Jurkat, Clone E6-1 (cell line): ENCODE results near the gene FAM234A. TPM values are rescaled to one million over a fixed set of nuclear protein-coding genes. Genes with fewer than 3 reads are reported as not detected.
"Not testable (repeated sequence)": the region's sequence is repeated elsewhere in the genome, so short reads cannot be mapped to it uniquely, and the experiment has no call there.

Experiments
- DNase-seq: peaks from one replicate; pipeline ENCODE4 v3.0.0-alpha.2; 2011; ENCODE audit warnings: low read depth, low spot score
- H3K4me3 ChIP-seq: 2 replicates; pipeline ENCODE4 v1.5.1; 2011; ENCODE audit warnings: mild to moderate bottlenecking, low read length, control low read depth, moderate library complexity
- polyA plus RNA-seq: library from polyadenylated mRNA; unstranded; fragments of >200 nt; gene quantifications from one replicate; pipeline ENCODE4 v1.2.1, GENCODE V29; 2012; ENCODE audit warnings: missing spikeins; ENCODE audit not compliant: insufficient read length, insufficient read depth

Gene FAM234A, protein sequence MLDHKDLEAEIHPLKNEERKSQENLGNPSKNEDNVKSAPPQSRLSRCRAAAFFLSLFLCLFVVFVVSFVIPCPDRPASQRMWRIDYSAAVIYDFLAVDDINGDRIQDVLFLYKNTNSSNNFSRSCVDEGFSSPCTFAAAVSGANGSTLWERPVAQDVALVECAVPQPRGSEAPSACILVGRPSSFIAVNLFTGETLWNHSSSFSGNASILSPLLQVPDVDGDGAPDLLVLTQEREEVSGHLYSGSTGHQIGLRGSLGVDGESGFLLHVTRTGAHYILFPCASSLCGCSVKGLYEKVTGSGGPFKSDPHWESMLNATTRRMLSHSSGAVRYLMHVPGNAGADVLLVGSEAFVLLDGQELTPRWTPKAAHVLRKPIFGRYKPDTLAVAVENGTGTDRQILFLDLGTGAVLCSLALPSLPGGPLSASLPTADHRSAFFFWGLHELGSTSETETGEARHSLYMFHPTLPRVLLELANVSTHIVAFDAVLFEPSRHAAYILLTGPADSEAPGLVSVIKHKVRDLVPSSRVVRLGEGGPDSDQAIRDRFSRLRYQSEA
- 49.4 TPM for polyA plus RNA-seq

- peak within 1 kb of the TSS; percentile 87 for H3K4me3 ChIP-seq
- peak; percentile 81 for DNase-seq
Measured at GRCh38 chr16:234468-235305, at the start of gene FAM234A. Gene FAM234A (plus strand): TSS chr16:234821. CDS start chr16:254414, 19,593 bp downstream.

DNA sequence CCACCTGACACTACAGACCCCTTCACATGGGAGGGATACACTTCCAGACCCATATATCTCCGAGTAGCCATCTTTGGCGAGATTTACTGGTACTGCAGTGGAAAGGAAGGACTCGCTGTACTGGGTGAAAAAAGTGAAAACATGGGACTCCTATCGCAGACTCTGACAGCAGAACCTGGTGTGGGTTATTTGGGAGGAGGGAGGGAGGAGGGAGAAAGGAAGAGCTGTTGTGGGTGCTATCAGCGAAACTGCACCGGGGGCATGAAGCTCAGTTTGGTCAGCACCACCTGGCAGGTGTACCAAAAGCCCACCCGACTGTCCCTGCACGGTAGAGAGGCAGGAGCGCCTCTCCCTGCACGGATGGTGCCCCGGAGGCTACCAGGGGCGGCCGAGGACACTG lies 49.4 kb upstream of the FAM234A start:
- DNase-seq: no peak
- H3K4me3 ChIP-seq: no peak overlapping the region

- no peak for DNase-seq
- H3K4me3 ChIP-seq: no peak overlapping the region
Measured at GRCh38 chr16:185691-186090, 48.9 kb upstream of the FAM234A start.

DNA sequence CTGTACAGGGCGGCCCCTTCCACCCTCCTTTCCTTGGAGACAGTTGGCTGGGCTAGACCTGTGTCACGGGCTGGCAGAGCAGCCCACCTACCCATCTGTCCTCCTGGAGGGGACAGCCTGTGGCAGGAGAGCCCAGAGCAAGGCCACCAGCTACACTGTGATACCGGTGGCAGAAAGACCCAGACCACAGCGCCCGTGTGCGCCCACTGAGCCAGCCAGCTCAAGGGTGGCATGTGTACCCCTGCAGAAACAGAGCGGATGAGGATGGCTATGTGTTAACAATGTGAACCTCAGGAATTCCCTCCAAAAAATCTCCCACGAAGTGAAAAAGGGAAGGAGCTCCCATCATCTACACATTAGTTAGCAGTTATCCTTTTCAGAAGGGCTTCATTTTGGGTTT lies 47.3 kb upstream of the FAM234A start:
- DNase-seq: no peak

GRCh38 chr16:188674-189073 lies 45.9 kb upstream of the FAM234A start:
- peak; percentile 51 for DNase-seq
- H3K4me3 ChIP-seq: no peak overlapping the region

More for the DNA sequence above, 47.3 kb upstream of the FAM234A start:
- no peak overlapping the region for H3K4me3 ChIP-seq

GRCh38 chr16:189604-190186 lies 44.9 kb upstream of the FAM234A start:
- H3K4me3 ChIP-seq: no peak overlapping the region
- no peak for DNase-seq

DNA sequence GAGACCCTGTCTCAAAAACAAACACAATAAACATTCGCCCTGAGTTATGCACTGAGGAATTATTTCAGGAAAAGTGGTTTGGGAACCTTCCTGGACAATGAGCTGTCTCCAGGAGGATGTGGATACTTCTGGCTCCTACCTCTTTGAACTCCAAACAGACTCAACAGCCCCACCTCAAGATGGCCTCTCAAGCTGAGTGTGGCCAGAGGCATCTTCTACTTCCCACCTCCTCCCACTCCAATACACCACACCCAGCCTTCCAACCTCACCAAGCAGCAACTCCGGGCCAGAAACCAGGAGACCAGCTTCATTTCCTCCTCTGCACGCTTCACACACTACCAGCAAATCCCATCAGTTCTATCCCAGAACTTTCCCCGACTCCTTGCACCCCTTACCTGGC lies 42.8 kb upstream of the FAM234A start:
- DNase-seq: no peak
- H3K4me3 ChIP-seq: no peak overlapping the region

GRCh38 chr16:192686-193085 lies 41.9 kb upstream of the FAM234A start:
- DNase-seq: no peak
- no peak overlapping the region for H3K4me3 ChIP-seq

DNA sequence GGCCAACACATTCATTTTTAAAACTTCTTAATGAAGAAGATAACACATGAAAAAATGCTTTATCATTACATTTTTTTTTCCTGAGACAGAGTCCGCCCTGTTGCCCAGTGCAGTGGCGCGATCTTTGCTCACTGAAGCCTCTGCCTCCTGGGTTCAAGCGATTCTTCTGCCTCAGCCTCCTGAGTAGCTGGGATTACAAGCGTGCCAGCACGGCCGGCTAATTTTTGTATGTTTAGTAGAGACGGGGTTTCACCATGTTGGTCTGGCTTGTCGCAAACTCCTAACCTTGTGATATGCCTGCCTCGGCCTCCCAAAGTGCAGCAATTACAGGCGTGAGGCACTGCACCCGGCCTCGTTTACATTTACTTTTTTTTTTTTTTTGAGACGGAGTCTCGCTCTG lies 41.2 kb upstream of the FAM234A start:
- H3K4me3 ChIP-seq: no peak overlapping the region
- no peak for DNase-seq

- DNase-seq: no peak
- H3K4me3 ChIP-seq: no peak overlapping the region
Measured at GRCh38 chr16:194516-194915, 40.1 kb upstream of the FAM234A start.

- no peak overlapping the region for H3K4me3 ChIP-seq
- DNase-seq: no peak
Measured at GRCh38 chr16:200388-200787, 34.2 kb upstream of the FAM234A start.

DNA sequence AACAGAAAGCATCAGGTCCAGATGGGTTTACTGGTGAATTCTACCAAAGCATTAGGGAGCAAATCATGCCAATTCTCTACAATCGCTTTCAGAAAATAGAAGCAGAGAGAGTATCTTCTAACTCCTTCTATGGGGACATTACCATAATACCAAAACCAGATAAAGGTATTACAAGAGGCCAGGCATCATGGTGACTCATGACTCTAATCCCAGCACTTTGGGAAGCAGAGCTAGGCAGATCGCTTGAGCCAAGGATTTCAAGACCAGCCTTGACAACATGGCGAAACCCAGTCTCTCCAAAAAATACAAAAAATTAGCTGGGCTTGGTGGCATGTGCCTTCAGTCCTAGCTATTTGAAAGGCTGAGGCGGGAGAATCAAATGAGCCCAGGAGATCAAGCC lies 31.4 kb upstream of the FAM234A start:
- DNase-seq: no peak
- no peak overlapping the region for H3K4me3 ChIP-seq

DNA sequence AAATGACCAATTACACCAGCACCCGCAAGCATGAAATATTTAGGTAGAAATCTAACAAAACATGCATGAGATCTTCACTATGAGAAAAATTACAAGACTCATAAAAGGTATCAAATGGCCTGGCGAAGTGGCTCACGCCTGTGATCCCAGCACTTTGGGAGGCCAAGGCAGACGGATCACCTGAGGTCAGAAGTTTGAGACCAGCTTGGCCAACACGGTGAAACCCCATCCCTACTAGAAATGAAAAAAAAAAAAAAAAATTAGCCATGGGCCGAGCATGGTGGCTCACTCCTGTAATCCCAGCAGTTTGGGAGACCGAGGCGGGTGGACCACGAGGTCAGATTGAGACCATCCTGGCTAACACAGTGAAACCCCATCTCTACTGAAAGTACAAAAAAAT lies 30.6 kb upstream of the FAM234A start:
- not testable (repeated sequence) for DNase-seq, H3K4me3 ChIP-seq

- not testable (repeated sequence) for H3K4me3 ChIP-seq, DNase-seq
Measured at GRCh38 chr16:209359-209758, 25.3 kb upstream of the FAM234A start.

DNA sequence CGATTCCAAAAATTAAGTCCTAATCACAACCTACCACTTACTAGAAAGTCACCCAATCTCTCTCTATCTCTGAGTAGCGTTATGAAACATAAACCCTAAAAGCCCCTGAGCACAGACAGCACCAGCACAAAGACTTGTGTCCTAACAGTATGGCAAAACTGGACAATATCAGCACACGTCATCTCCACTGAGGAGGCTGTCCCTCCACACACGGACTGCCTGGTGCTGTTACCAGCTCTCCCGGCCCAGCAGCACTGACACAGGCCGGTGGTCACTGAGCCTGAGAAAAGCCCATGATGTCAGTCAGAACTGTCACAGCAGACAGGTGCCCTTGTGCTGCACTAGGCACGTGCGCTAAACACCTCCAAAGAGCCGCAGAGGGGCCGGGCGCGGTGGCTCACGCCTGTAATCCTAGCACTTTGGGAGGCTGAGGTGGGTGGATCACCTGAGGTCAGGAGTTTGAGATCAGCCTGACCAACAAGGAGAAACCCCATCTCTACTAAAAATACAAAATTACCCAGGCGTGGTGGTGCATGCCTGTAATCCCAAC lies 22.9 kb upstream of the FAM234A start:
- H3K4me3 ChIP-seq, DNase-seq: not testable (repeated sequence)

DNA sequence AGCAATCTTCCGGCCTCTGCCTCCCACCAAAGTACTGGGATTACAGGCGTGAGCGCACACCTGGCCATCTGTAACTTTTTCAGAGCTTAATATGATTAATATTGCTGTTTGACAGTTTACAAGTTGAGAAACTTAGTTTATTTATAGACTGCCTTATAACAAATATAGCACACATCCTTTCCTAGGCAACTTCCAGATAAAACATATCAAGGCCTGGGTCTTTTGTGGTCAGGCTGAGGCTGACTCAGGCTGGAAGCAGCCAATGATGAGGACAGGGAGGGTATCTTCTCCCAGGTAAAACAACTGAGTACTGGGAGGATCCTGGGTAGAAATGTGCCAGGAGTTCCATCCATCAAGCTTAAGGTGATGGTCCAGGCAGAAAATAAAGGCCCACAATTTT lies 21.6 kb upstream of the FAM234A start:
- no peak for DNase-seq
- no peak overlapping the region for H3K4me3 ChIP-seq

GRCh38 chr16:220021-220420 lies 14.6 kb upstream of the FAM234A start:
- H3K4me3 ChIP-seq: no peak overlapping the region
- DNase-seq: no peak

DNA sequence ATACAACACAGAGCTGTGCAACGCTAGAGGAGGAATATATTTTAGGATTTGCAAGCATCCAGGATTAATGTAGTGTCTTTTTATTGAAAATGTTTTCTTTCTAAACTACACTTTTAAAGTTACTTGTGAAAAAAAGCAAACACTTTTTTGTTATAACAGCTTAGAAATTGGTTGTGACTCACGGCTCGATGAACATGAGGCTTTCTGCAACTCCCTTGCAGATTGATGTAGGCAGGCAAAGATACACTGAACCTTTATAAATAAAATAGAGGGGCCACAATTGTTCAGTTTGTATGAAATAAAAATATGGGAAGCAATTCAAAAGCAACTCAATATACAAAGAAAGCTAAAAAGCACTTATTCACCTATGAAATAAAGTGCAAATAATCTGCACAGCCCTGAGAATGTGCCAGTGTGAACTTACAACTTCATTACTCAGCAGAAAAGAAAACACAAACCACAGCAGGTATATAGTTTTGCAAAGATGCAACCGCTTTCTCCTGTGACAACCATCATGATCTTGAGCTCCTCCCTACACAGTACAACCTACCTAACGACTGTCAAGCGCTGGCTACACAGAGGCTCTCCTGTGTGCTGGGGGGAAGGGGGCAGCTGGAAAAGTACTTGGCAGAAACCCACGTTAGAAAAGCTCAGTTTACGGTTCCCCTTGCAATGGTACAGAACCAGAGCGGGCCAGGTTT lies 6.3 kb upstream of the FAM234A start:
- peak; percentile 26 for DNase-seq
- peak overlapping the region; percentile 98 for H3K4me3 ChIP-seq
